Measurements from ENCODE around the gene ANKLE1.

Gene ANKLE1, protein sequence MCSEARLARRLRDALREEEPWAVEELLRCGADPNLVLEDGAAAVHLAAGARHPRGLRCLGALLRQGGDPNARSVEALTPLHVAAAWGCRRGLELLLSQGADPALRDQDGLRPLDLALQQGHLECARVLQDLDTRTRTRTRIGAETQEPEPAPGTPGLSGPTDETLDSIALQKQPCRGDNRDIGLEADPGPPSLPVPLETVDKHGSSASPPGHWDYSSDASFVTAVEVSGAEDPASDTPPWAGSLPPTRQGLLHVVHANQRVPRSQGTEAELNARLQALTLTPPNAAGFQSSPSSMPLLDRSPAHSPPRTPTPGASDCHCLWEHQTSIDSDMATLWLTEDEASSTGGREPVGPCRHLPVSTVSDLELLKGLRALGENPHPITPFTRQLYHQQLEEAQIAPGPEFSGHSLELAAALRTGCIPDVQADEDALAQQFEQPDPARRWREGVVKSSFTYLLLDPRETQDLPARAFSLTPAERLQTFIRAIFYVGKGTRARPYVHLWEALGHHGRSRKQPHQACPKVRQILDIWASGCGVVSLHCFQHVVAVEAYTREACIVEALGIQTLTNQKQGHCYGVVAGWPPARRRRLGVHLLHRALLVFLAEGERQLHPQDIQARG

DNA sequence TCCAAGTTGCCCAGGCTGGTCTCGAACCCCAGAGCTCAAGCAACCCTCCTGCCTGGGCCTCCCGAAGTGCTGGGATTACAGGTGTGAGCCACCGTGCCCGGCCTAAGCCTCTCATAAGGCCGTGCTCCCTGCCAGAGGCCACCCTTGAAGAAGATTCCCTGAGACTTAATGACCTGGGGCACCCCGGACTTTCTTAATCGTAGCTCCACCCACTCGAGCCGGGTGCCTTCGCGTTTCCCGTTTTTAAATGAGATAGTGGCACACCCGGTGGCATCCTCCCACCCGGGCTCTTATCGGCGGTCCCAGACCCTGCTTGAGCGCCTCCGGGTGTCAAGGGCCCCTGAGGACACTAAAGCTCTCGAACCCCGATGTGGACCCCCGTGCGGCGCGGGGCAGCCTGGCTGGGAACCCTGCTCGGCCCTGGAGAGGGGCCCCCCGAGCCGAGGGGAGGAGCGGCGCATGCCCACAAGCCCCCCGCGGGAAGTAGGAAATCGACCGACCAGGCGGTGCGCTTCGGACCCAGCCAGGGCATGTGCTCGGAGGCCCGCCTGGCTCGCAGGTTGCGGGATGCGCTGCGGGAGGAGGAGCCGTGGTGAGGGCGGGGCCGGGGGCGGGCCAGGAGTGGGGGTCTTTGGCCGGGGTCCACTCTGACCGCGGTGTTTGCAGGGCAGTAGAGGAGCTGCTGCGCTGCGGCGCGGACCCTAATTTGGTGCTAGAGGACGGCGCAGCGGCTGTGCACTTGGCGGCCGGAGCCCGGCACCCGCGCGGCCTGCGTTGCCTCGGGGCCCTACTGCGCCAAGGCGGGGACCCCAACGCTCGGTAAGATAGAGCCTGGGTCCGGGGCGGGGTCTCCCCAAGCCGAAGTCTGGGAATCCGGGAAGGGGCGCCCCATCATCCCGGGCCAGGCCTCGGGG, at the start of gene ANKLE1:
TSS of gene ANKLE1 (plus strand) at position 511 of the 914 bp plus-strand sequence. CDS start at position 531, 20 bp downstream.
- DNase-seq, result peak; percentile 90

DNA sequence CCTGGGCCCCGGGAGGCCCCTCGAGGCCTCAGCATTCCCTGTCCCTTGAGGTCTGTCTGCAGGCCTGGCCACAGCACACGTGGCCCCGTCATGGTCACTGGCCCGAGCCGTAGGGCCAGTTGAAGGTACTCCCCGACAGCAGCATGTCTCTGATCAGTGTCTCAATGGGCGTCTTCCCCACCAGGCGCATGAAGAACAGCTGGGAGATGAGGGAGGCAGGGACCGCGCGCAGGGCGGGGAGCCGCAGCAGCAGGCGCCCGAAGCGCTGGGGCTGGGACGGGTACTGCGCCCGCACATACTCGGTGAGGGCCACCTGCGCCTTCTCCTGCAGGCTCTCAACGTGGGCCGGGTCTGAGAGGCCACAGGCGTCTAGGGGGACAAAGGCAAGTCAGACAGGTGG, 49.4 kb upstream of the ANKLE1 start:
- no peak for DNase-seq

DNA sequence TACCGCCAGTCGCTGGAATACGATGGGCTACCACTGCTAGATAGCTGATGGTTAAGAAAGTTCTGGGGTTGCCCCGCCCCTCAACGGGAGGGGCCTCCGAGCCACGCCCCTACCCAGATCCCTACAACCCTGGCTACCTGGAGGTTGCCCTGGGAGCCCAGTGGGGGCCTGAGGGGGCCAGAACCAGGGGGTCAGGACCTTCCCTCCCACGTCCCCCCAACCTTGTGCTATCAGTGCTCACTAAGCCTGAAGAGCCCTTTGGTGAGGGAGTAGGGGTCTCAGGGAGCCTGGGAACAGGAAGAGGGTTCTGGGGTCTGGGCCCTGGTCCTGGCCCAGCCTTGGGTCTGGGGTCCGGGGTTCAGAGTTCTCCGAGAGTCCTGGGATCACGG, 46.8 kb upstream of the ANKLE1 start:
- peak; percentile 68 for DNase-seq

DNA sequence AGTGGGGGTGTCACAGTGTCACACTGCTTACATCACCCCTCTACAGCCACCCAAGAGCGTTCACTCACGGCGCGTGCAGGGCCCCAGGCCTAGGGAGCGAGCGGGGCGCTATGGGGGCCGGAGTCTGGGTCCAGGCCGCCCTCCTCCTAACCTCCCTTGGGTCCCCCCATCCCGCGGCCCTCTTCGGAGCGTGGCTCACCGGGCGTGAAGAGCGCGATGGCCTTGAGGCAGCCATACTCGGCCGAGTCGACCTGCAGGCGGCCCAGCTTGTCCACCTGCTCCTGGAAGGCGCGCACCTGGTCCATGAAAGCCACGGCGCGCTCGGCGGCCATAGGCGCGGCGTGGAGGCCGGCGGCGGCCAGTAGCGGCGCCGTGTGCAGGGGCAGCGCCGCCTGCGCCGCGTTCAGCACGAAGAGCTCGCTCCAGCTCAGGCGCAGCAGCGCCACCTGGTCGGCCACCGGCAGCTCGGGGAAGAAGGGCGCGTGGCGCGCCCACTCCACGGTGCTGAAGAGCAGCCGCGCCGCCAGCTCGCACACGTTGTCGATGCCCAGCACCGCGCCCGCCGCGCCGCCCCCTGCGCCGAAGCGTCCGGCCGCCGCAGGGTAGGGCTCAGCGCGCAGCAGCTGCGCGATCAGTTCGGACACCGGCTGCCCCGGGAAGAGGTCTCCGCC, 46.3 kb upstream of the ANKLE1 start:
- peak; percentile 72 for DNase-seq

DNA sequence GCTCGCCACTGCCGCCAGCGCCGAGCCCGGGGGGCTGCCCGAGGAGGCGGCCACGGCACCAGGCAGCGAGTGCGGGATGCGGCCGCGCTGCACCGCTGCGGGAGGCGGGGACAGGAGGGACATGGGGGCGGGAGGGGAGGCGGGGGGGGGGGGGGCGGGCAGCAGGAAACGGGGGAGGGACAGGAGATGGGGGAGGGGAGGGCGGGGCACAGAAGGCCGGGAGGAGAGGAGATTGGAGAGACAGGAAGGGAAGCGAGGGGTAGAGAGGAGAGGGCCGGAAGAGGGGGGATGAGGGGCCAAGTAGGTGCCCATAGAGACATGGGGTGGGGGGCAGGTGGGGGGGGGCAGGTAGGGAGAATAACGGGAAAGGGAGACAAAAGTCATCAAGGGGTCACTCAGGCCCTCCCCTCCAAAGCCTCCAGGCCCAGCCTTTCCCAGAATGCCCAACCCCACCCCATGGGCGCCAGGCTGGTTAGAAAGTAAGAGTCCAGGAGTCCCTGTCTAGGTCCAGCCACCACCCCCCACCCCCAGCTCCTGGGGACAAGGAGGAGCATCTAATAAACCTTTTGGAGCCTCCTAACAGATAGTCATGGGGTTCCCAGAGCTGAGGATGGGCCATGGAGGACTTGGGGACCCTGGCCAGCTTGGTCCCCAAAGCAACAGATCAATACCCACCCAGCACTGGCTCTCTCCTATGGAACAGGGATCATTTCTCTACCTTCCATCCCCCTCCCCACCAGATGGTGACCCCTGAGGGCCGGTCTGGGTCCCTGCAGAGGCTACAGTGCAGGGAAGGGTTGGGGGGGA, 45.5 kb upstream of the ANKLE1 start:
- no peak for DNase-seq

DNA sequence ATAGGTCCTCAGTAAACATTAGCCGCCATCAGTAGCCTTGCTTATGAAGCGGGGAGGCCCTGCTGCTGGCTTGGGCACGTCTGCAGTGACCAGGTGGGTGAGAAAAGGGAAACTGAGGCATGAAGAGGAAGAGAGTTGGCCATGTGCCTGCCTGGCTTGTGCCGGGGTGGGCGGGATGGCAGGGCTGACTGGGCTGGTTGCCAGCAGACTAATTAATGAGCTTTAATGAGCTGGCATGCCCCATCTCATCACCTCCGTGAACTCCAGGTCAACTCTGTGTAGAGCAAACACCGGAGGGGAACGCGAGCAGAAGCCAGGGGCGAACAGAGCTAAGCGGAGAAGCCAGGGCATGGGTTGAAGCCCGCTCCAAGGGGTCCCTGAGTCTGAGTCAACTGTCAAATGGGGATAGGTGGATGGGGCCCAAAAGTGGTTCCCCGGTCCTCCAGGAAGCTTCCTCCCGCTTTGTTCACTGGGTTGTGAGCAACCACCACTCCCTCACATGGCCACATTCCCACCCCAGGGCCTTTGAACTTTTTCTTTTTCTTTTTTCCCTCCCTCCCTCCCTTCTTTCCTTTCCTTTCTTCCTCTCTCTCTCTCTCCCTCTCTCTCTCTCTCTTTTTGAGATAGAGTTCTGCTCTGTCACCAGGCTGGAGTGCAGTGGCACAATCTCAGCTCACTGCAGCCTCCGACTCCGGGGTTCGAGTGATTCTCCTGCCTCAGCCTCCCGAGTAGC, 44.7 kb upstream of the ANKLE1 start:
- DNase-seq, result no peak

DNA sequence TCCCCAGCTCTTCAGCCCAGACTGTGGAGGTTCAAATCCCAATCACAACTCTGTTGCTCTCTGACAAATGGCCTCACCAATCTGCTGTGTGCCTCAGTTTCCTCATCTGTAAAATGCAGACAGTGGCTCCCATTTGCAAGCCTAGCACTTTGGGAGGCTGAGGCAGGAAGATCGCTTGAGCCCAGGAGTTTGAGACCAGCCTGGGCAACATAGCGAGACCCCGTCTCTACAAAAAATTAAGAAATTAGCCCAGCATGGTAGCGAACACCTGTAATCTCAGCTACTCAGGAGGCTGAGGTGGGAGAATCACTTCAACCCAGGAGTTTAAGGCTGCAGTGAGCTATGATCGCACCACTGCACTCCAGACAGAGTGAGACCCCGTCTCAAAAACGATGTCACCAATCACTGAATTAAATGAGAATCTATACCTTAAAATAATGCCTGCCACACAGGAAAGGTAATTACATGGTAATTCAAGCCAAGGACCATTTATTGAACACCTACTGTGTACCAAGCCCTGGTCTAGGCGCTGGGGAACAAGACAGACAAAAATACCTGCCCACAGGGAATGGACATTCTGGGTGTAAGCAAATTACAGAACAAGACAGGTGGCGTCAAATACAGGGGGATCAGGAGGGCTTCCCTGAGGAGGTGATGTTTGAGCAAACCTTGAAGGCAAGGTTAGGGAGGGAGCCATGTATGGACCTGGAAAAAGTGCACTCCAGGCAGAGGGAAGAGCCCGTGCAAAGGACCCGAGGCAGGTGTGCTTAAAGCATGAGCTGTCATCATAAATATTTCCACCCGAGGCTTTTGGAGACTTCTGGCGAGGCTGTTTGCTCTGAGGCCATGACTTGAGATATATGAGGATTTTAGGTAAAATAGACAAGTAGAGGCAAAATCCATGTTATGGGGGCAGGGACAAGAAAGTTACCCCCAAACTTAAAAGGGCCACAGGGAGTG, 43.7 kb upstream of the ANKLE1 start:
- DNase-seq, result no peak

DNA sequence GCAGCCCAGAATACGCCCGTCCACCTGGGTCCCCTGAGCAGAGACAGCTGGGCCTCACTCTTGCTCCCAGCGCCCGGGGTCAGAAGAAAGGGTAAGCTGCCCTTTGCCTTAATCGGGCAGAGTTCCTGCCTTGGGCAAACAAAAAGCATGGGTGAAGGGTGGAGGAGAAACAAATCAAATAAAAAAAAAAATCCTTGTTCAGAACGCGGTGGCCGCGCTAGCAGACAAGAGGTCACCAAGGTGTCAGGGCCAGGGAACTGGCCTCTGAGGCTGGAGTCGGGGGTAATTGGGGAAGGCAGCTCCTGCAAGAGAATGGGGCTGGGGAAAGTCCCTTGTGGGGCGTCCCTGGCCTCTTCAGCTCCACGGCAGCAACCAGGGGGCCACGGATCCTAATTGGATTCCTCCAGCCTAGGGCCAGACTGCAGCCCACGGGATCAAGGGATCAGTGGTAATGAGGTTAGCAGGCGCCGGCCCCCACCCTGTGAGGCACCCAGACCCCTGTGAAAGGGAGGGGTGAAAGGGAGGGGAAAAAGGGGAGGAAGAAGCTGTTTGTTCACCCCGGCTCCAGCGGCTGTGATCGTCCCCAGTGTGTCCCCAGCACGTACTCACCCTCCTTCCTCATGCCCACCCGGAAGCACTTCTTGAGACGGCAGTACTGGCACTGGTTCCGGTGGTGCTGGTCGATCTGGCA, 41.5 kb upstream of the ANKLE1 start:
- DNase-seq, result no peak

DNA sequence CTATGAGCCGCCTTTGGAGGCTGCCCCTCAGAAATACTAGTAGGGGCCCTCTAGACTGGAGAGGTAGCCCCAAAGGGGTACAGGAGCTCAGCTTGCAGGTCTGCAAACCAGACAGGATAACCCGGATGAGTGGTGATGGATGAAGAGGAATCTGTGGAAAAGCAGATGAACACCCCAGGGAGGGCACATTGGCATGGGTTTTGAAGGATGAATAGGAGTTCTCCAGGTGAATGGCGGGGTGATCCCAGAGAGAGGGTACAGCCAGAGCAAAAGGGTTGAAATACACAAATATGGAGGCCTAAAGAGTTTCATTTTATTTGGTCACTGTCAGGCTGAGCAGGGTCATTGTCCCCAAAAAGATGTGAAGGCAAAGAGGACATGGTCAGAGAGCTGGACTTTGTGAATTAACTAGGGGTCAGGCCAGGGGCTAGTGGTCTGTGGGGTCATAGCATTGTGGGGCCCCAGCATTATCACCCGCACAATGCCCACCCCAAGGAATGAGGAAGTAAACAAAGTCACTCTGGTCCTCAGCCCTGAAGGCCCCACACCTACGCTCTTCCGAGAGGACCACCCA, 40.8 kb upstream of the ANKLE1 start:
- DNase-seq, result no peak

DNA sequence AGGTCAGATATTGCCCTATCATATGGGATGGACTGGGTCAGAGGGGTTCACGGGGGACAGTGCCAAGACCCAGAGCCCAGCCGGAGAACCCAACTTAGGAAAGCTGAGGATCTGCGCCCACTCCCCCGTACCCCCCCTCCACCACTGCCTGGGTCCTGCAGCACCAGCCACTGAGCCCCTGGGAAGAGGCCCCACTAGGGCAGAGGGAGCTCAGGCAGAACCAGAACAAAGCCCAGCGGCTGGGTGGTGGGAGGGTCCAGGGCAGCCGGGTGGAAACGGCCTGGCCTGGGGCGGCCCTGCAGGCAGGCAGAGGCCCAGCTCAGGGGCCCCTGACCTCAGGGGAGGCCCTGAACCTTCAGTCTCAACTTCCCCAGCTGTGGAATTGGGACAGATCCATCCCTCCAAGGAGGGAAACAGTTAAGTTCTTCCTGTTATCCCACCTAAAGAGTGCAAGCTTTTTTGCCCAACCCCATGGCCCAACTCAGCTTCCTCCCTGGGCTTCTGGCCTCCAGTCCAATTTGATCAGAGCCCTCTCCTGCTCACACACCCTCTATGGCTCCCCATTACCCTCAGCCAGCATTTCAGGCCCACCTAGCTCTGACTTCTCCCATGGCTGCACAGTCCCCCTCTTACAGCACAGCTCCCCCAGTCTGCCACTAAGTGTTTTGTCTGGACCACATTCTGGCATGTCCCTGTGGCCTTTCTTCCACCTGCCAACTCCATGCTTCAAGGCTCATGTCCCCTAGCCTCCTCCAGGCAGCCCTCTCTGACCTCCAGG, 39.1 kb upstream of the ANKLE1 start:
- DNase-seq, result no peak

DNA sequence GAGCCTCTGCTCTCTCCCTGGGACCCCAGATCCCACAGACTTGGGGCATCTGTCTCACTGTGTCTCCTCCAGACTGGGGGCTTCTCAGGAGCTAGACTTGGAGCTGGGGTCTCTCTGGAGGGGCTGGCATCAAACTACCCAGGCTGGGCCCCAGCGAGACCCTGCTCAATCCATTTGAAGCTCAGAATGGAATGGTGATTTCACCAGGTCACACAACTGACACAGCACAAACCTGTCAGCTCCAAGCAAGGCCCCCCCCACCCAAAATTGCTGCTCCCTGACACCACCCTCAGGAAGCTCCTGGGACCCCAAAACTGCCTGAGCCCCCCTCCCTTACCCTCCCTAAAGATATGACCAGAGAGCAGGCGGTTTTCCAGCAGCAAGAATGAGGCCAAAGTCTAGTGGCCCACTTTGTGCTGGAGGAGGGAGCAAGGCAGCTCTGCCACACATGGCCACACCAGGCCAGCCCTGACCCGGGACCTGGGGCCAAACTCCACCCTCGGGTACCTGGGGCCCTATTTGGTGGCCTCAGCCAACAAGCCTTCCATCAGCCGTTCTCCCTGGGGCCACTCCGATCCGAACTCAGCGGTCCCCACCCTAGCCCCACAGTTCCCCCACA, 38.4 kb upstream of the ANKLE1 start:
- no peak for DNase-seq

DNA sequence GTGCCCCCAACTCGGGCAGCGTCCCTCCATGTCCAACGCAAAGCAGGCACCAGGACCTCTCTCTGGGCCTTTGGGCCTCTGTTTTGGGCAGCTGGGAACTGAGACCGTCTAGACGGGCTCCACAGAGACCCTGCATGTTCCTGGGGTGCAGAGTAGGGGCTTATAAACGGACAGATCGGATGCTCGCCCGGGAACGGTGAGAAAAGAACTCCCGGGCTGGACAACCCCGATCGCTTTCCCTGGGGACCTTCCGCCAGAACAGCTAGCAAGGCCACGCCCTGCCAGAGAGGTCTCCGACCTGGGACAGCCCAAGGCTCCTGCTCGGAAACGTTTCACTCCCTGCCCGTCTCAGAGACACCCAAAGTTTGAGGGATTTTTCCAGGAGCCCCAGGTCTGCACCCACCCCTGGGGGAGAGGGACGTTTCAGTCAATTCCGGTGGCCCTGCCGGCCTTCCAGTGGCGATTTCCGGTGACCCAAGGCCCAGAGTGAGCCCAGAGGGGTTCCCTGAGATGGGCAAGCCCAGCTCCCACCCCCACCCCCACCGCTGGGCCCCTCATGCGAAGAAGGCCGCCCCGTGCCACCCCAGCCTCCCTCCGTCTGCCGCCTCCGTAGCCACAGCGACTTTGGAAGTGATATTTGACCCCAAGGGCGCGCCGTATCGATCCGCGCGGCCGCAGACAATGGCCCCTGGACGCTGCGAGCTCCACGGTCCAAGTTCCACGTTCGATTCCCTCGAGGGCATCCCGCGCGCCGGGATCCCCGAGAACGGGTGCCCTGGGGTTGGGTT, 37.7 kb upstream of the ANKLE1 start:
- DNase-seq, result no peak

DNA sequence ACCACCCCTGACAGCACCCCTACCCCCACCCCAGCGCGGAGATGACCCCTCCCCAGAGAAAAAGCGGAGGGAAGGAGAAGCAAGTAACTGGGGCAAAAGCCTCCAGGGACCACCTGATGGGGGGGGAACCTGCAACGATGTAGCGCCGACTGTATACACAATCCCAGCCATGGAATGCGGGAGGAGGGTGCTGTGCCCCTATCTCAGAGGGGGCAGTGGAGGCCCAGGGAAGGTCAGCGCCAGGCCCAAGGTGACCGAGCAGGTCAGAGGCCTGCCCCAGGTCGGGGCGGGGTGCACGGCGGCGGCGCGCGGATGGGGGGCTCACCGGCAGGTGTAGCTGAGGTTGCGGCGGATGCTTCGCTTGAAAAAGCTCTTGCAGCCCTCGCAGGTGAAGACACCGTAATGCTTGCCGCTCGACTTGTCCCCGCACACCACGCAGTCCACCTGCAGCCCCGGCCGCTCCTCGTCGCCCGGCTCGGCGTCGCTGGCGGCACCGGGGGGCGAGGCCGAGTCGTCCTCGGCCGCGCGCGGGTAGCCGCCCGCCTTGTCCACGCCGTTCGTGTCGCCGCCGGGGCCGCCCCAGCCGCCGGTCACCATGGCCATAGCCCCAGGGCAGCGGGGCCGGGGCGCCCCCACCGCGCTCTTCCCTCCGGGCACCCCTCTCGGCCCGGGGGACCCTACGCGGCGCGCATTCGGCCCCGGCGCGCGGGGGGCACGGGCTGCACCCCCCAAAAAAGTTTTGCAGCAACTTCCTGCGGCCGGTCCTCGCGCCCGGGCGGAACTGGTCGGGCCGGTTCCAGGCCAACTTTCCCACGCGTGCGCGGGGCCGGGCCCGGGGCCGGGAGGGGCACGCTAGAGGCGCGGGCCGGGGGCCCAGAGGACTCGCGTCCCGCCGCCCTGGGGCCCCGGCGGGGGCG, 36.8 kb upstream of the ANKLE1 start:
- no peak for DNase-seq

DNA sequence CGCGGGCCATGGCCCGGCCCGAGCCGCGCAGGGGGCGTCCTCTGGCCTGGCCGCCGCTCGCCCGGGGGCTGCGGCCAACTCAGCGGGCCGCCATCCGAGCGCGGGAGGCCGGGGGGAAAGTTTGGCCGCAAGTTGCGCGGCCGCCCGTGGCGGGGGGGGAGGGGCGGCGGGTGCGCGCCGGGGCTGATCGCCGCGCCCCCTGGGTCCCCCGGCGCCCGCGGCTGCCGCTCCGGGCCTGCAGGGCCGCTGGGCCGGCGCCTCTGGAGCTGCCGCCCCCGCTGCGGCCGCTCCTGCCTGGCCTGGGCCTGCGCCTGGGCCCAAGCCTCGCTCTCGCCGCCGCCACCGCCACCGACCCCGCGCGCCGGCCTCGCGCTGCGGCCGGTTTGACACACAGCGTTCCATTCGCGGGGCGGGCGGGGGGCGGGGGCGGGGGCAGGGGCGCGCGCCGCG, 36.1 kb upstream of the ANKLE1 start, which contains the start of gene NR2F6:
TSS of gene NR2F6 (minus strand) at position 385 of the 450 bp plus-strand sequence. CDS start 699 bp downstream, outside the sequence.
- no peak for DNase-seq

DNA sequence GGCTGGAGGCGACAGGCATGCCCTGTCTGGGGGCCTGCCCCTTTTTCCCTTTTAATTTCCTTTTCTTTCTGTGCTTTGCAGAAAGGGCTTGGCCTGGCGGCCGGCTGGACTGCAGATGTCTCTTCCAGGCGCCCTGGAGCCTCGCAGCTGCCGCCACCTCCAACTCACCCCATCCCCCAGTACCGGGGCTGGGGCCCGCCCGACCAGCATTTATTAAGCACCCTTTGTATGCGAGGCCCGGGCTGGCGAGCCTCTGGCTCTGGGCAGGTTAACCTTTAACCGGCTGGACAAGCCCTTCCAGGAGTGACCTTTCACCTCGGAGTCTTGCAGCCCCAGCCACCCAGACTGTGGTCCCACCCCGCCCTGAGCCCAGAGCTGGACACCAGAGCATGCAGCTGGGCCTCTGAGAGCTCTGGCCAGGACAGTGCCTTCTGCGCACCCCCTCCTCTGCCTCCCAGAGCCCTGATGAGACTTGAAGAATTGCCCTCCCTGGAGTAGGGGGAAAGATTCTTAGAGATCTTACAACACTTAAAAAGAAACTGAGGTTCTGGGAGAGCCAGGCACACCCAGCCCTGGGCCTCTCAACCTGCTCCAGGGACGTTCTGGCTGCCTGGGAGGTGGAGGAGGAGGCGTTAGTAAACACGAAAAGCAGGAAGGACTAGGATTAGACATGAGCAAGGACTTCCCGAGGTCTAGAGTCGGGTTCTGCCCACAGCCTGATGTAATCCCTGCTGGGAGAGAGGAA, 34.8 kb upstream of the ANKLE1 start:
- DNase-seq, result peak; percentile 70

Data from MV-4-11 (cell line).